Measurements from ENCODE around the gene ELMOD1. TPM values are rescaled to one million over a fixed set of nuclear protein-coding genes. Genes with fewer than 3 reads are reported as not detected.

ELMOD1 gene
- total and polyA plus RNA-seq, 2 donors from 2014 or later, result 0.47 to 2.6 TPM

DNA sequence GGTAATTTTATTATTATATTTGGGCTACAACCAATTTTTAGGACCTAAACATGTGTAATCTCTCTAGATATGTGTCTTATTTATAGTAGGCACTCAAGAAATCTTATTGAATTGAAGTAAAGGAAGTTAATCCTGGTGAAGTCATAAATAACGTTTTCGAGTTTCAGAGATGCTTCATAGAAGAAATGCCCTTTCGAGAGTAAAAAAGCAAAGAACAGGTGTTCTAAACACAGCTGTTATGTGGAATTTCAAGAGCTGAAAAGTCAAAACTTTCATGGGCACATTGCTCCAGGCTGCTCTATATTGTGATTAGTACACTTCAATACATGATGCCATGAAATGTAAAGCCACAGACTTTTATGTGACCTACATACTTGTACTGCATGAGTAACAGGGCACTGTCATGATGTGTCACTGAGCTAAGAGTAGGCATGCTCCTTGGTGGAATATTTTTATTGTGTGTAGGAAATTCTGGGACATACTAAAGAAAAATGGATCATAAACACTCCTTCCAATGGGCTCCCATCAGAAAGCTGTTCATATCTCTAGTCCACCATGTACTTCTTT lies 7.2 kb upstream of the ELMOD1 start:
- Histone ChIP-seq H3K27me3 (ENCODE audit: control insufficient read depth, insufficient read depth, low read length) (peaks cover 6% of the 10 kb centered on the region), H3K27ac (ENCODE audit: low read depth in 2 of 2, low read length in 2 of 2) (no peak overlapping the region), H3K36me3 (ENCODE audit: control insufficient read depth in 2 of 3, insufficient read depth in 3 of 3, low read length in 3 of 3) (no peaks in the 10 kb centered on the region), H3K4me1 (ENCODE audit: control insufficient read depth in 2 of 3, insufficient read depth in 2 of 3, low read depth in 1 of 3, low read length in 3 of 3) (no peaks in the 10 kb centered on the region), H3K4me3 (ENCODE audit: low read length in 3 of 3) (no peak overlapping the region), H3K9ac (ENCODE audit: low read length in 3 of 3) (no peak overlapping the region), H3K9me3 (ENCODE audit: control insufficient read depth in 2 of 3, insufficient read depth in 1 of 3, low read length in 3 of 3) (no peaks in the 10 kb centered on the region)
- intact Hi-C loops (cut with DNase I), result no loop called here
- DNase-seq (no peak), FAIRE-seq (no peak)
- TF ChIP-seq, protein P1, sequence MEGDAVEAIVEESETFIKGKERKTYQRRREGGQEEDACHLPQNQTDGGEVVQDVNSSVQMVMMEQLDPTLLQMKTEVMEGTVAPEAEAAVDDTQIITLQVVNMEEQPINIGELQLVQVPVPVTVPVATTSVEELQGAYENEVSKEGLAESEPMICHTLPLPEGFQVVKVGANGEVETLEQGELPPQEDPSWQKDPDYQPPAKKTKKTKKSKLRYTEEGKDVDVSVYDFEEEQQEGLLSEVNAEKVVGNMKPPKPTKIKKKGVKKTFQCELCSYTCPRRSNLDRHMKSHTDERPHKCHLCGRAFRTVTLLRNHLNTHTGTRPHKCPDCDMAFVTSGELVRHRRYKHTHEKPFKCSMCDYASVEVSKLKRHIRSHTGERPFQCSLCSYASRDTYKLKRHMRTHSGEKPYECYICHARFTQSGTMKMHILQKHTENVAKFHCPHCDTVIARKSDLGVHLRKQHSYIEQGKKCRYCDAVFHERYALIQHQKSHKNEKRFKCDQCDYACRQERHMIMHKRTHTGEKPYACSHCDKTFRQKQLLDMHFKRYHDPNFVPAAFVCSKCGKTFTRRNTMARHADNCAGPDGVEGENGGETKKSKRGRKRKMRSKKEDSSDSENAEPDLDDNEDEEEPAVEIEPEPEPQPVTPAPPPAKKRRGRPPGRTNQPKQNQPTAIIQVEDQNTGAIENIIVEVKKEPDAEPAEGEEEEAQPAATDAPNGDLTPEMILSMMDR (IDR thresholded peaks at IDR 0.05; ENCODE audit: borderline replicate concordance, extremely low read depth, insufficient read depth), result no peak

DNA sequence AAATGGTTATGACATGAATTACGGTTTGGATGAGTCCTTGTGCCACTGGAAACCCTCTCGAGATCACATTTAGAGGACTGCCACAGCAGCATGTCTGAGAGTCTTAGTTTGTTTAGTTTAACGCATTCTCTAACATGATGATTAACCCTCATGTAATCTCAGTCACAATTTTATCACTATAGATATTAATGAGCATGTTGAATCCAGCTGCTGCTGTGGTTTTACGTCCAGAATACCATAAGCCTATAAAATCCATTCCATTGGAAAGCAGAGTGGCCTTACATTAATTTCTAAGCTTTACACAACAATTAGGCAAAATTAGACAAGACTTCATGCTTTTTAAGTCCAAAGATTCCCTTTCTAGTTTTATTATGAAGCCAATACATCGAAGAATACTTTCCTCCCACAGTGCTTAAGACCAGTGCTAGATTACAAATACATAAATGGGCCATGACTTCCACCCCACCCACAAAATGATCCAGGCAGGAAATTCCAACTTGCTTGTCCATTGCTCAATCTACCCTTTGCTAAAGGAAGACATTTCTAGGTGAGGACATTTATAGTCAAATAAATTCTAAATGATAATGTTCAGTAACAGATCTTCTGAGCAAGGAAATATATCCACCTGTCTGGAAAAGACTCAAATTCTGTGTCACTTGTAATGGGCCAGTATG lies 3.5 kb upstream of the ELMOD1 start:
- DNase-seq (no peak), FAIRE-seq (no peak)
- no peak overlapping the region for H3K9ac ChIP-seq (ENCODE audit: low read length in 3 of 3)
- TF ChIP-seq, protein P1 (IDR thresholded peaks at IDR 0.05; ENCODE audit: borderline replicate concordance, extremely low read depth, insufficient read depth), result no peak
- H3K9me3 ChIP-seq (ENCODE audit: control insufficient read depth in 2 of 3, insufficient read depth in 1 of 3, low read length in 3 of 3), result no peaks in the 10 kb centered on the region
- peaks cover 21% of the 10 kb centered on the region for H3K27me3 ChIP-seq (ENCODE audit: control insufficient read depth, insufficient read depth, low read length)
- H3K4me3 ChIP-seq (ENCODE audit: low read length in 3 of 3), result no peak overlapping the region
- no peak overlapping the region for H3K27ac ChIP-seq (ENCODE audit: low read depth in 2 of 2, low read length in 2 of 2)
- peaks cover 0 to 8% (median 0%) of the 10 kb centered on the region in 3 donors for H3K4me1 ChIP-seq (ENCODE audit: control insufficient read depth in 2 of 3, insufficient read depth in 2 of 3, low read depth in 1 of 3, low read length in 3 of 3)
- H3K36me3 ChIP-seq (ENCODE audit: control insufficient read depth in 2 of 3, insufficient read depth in 3 of 3, low read length in 3 of 3), result no peaks in the 10 kb centered on the region
- intact Hi-C loops (cut with DNase I), result no loop called here

DNA sequence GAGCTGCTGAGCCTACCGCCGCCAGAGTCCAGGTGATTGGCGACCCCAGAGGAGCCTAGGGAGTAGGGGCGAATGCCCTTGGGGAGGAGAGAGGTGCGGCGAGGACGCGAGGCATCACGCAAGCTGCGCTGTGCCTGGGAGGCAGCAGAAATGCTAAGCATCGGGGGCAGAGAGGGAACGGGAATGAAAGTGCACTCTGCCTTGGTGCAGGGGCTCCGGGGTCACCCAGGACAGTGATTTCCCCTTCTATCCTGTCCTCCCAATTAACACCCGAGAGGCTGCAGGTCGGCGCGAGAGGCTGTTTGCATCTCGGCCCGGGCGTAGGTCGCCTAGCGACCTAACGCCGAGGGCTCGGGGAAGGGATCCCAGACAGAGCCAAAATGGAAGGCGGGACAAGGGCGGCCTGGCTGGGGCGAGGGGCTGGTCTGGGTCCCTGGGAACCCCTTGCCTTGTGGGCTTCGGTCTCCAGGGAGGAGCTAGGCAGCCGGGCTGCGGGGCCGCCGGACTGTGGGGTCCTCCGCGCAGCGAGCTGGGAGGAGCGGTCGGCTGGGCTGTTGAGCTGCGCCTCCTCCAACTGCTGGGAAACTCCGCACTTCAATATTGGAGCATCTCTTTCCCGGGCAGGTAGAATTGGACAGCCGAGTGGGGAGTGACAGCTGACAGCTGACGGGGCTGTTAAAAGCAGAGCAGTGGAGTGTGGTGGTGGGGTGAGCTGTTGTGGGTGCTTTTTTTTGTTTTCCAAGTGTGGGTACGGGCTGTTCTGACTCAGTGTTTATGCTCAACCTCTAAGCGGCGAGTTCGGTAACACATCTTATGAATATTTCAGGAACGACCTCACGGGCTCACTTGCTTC lies 657 bp downstream of the ELMOD1 start:
- H3K9ac ChIP-seq (ENCODE audit: low read length in 3 of 3), result peak overlapping the region in 1 of 3 donors; percentile 54
- no peak for FAIRE-seq
- no peak overlapping the region for H3K27ac ChIP-seq (ENCODE audit: low read depth in 2 of 2, low read length in 2 of 2)
- peak; percentile 37 to 75 (median 42) for DNase-seq
- peaks cover 34% of the 10 kb centered on the region for H3K27me3 ChIP-seq (ENCODE audit: control insufficient read depth, insufficient read depth, low read length)
- TF ChIP-seq, protein P1 (IDR thresholded peaks at IDR 0.05; ENCODE audit: borderline replicate concordance, extremely low read depth, insufficient read depth), result no peak
- intact Hi-C loops (cut with DNase I), result no loop called here
- H3K36me3 ChIP-seq (ENCODE audit: control insufficient read depth in 2 of 3, insufficient read depth in 3 of 3, low read length in 3 of 3), result no peaks in the 10 kb centered on the region
- H3K4me1 ChIP-seq (ENCODE audit: control insufficient read depth in 2 of 3, insufficient read depth in 2 of 3, low read depth in 1 of 3, low read length in 3 of 3), result peaks cover 0 to 11% (median 4%) of the 10 kb centered on the region in 3 donors
- no peaks in the 10 kb centered on the region for H3K9me3 ChIP-seq (ENCODE audit: control insufficient read depth in 2 of 3, insufficient read depth in 1 of 3, low read length in 3 of 3)
- peak overlapping the region; percentile 63 to 81 (median 75) for H3K4me3 ChIP-seq (ENCODE audit: low read length in 3 of 3)

Data from kidney (tissue), 14 donors.